SK-N-MC (cell line): ENCODE results near the gene SUN3.
A peak's percentile ranks its signal among the peaks of the same experiment; 100 is the strongest.

Experiments
- EZH2 ChIP-seq: fragments of 200-600 bp; sonication (generic); IDR thresholded peaks from one replicate; pipeline ENCODE4 v1.6.1; 2017; ENCODE audit warnings: antibody characterized with exemption
- FOXP2 ChIP-seq: optimal IDR thresholded peaks from 2 replicates; pipeline ENCODE3; 2011; ENCODE audit warnings: mild to moderate bottlenecking, moderate library complexity; ENCODE audit not compliant: insufficient read depth; ENCODE audit errors: extremely low read length, control extremely low read depth
- POLR2AphosphoS5 ChIP-seq: IDR thresholded peaks from 2 replicates; pipeline ENCODE4 v1.6.1; 2012; ENCODE audit warnings: mild to moderate bottlenecking, low read depth, low read length, borderline replicate concordance

DNA sequence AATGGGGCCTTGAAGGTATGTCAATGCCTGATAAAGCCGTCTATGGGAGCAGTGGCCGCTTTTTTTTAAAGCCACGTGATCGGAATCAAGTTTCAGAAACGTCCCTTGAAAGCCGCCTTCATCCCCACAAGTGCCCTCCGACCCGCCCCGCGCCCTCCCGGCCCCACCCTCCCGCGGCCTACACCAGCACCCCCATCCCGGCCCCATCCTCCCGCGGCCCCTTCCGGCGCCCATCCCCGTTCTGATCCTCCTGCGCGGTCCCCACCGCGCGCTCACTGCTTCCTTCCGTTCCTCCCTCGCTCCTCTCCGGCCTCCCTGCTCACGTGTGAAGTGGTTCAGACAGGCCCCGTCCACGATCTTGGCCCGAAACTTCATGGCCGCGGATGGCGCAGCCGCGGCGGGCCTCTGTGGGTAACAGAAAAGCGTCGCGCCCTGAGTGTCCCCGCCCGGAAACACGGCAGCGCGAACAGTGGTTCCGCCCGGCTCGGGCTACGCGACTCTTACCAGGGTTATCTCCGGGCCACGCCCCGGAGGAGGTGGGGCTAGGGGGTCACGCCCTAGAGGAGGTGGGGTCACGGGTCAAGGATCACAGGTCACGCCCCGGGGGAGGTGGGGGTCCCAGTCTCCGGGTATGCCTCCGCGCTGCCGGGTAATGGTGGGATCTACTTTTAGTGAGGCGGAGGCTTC is 49.6 kb downstream of the SUN3 start, which contains the start of gene HUS1:
- no peak for TF ChIP-seq EZH2
- peak; percentile 89 for TF ChIP-seq FOXP2
- TF ChIP-seq POLR2AphosphoS5, result peak; percentile 92
